KBM-7 (cell line): Measurements from ENCODE around the gene TMEM169.

ENCODE experiments used
- DNase-seq: peaks from one replicate; pipeline ENCODE4 v3.0.0-alpha.2; 2015
- in situ Hi-C: fragments of 300-500 bp; cut with MboI; formaldehyde crosslinking; loops from 2 replicates; pipeline ENCODE4 v1.14.3; 2020; ENCODE audit warnings: low sequenced_read_pairs, low pct_unique_long_range_greater_than_20kb, mixed read lengths

Gene TMEM169

DNA sequence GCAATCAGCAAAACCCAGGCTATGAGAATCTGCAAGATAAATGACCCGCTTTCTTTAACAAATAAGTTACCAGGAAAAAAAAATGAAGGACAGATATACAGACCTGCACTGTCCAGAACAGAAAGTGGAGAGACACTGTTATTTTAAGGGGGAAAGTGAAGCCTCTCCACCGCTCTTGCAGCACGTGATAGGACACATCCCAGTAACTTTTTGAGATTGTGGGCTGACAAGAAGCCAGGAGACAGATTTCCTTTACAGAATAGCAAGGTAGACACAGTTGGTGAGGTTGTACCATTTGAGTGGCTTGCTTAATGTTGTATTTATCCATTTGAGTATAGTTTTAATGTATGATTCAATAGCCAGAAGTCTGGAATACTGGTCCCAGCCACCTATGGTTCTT is 13.0 kb downstream of the TMEM169 start:
- no peak for DNase-seq
- in situ Hi-C loops: no loop called here

DNA sequence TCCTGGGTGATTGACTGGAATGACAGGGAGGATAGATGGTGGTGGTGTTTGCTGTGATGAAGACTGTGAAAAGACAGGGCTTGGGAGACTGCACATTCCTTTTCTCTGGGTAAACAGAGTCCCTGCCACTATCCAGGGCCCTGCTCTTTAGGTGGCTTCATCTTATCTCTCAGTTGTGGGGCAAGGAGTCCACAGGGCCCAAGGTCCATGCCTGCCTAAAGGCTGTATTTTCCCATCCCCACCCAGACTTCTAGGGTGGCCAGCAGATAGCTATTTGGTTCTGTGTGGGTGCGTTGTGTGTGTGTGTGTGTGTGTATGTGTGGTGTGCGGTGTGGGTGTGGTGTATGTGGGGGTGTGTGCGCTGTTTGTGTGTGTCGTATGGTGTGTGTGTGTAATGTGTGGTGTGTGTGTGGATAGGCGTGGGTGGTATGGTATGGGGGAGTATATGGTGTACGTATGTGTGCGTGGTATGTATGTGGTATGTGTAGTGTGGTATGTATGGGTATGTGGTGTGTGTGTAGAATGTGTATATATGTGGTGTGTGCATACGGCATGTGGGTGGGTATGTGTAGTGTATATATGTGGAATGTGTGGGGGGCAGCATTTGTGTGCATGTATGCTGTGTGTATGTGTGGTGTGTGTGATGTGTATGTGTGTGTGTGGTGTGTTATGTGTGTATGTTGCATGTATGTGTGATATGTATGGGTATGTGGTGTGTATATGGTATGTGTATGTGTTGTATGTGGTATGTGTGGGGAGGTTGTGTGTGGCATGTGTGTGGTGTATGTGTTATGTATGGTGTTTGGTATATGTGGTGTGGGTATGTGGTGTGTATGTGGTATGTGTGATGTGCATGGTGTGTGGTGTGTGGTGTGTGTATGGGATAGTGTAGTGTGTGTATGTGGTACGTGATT is 17.0 kb downstream of the TMEM169 start:
- no peak for DNase-seq
- in situ Hi-C loops: no loop called here

DNA sequence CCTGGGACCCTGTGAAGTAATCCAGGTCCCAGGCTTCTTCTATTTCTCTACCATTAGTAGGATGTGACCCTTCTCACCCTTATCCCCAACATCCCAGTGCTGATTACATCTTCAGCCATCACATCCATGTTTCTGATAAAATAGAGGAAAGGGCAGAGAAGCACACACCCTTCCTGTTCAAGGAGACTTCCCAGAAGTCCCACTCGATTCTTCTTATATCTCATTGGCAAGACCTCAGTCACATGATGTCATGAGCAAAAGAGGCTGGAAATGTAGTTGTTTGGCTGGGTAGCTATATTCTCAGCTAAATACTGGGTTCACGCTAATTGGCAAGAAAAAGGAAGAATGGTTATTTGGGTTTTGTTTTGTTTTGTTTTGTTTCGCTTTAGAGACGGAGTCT is 19.4 kb downstream of the TMEM169 start:
- in situ Hi-C loops: no loop called here

DNA sequence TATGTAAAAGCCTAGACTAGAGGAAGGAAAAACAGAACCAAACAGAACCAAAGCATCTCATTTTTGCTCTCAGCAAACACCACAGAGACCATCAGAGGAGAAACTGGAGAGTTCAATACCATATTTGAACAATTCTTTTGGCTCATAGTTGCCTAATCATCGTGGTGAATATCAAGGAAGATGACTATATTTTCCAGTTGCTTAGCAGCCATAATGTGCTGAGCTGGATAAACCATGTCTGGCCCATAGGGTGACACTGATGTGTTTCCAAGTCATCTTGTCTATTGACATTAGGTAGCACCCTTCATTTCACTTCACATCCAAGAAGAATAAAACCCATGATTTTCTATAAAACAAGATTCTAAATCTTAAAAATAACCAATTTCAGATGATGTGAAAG is 21.5 kb downstream of the TMEM169 start:
- in situ Hi-C loops: no loop called here

More for the DNA sequence above, 19.4 kb downstream of the TMEM169 start:
- no peak for DNase-seq

DNA sequence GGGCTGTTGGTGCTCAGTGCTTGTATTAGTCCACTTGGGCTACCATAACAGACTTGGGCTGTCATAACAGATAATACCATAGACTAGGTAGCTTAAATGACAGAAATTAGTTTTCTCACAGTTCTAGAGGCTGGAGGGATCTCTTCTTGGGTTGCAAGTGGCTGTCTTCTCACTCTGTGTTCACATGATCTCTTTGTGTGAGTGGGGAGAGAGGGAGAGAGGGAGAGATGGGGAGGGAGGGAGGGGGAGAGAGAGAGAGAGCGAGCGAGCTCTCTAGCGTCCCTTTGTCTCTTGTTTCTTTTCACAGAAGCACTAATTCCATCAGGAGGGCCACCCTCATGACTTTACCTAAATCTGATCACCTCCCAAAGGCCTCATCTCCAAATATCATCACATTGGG is 23.0 kb downstream of the TMEM169 start:
- in situ Hi-C loops: no loop called here
- DNase-seq: no peak

More for the DNA sequence above, 21.5 kb downstream of the TMEM169 start:
- no peak for DNase-seq

DNA sequence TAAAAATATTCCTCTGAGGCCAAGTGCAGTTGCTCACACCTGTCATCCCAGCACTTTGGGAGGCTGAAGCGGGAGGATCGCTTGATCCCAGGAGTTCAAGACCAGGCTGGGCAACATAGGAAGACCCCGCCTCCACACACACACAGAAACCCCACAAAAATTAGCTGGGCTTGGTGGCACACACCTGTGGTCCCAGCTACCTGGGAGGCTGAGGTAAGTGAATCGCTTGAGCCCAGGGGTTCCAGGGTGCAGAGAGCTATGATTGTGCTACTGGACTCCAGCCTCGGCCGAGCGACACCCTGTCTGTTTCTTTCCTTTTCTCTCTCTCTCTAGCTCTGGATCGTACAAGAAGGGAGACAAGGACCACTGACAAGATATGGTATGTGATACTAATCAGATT is 25.6 kb downstream of the TMEM169 start:
- no peak for DNase-seq
- in situ Hi-C loops: no loop called here

DNA sequence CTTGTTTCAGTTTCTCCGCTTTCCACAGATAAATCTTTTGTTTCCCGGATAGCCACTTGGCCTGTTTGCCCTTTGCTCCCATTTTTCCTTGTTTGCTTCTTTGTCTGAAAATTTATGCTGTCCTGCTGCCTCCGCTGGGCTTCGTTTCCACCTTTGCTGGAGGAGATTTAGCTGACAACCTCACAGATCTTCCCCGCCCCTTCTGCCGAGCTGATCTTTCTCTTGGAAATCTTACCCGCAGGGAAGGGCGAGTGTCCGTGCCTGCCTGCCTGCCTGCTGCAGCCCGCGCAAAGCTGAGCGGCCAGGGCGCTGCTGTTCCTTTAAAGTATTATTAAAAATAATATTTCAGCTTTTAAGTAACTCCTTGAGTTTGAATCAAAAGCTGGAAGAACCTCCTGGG is 26.0 kb downstream of the TMEM169 start:
- DNase-seq: no peak
- in situ Hi-C loops: no loop called here

DNA sequence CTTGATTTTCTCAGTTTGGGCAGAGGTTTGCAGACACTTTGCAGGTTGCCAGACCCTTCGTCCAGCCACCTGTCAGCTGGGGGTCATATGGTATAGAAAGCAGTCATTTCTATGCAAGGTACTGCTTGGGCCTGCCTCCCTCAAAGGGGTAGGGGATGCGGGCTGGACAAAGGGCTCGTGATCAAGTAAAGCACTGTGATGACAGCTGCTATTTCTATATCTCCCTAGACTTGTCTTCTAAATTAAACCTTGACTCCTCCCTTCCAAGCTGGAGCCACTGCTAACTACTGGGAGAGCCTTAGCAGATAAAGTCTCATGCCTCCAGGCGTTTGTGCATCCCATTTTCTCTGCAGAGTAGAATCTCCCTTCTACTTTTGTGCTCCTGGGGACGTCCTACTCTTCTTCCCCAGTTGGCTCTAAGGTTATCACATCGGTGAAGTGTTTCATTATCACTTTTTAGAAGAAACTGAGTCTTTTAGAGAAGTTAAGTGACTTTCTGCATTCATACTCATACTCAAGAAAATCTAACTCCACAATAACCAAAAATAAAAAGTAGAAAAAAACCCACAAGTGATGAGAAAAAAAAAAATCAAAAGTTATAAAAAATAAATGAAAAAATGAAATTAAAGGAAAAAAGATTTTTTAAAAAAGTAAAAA is 26.7 kb downstream of the TMEM169 start:
- in situ Hi-C loops: no loop called here
- no peak for DNase-seq

DNA sequence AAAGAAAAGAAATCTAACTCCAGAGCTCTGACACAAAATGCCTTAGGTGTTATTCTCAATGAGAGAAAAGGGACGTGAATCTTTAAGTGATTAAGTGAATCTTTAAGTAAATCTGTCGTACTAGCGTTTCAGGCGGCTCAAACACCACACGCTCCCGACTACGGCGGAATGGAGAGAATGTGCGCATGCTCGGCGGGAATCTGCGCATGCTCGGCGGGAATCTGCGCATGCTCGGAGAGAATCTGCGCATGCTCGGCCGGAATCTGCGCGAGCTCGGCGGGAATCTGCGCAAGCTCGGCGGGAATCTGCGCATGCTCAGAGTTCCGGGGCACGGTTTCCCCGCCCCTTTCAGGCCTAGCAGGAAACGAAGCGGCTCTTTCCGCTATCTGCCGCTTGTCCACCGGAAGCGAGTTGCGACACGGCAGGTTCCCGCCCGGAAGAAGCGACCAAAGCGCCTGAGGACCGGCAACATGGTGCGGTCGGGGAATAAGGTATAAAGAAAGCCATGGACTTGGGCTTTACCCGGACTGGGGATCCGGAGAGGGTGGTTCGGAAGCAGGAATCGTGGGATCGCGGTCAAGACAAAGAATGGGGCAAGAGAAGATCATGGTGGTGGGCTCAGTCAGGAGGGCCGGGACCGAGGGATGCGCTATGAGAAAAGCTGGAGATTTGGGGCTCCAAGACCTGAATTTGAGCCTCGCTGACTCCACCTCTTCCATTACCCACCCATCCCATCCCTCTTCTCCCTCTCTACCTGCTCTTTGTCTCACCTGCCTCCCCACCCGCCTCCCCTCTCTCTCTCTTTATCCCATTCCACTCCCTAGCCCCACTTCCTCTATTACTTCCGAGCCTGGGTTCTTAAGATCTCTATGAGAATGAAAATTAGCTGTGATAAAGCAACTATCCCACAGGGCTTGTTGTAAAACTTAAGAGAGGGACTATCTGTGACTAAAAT is 27.5 kb downstream of the TMEM169 start, which contains the start of gene XRCC5:
Gene XRCC5, plus strand, starts transcription at position 382 of the 955 bp plus-strand sequence. Its CDS starts 89 bp downstream, at position 471.
- in situ Hi-C loops: no loop called here
- peak; percentile 98 for DNase-seq

DNA sequence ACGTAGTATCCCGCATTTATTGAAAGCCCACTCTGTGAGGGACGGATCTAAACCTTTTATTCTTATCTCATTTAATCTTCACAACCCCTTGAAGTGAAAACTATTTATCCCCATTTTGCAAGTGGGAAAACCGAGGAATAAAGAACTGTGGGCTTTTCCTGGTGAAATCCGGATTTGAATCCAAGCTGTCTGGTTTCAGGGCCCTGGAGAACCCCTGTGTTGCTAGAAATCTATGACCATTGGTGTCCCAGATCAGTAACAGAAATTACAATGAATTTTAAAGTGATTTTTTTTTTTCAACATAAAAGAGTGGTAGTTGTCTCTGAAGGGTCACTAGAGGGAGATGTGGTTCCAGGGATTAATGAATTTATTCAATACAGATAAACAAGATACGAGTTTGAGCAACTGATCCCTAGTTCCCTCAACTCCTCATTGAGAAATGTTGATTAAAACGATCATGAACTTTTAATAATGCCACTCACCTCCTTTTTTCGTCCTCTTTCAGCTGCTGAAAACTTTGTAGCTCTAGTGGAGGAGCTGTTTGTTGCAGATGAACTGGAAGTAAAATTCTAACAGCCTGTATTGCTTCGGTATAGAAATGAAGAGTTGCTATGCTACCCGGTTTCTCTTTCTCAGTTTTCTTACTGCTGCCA is 28.4 kb downstream of the TMEM169 start:
- in situ Hi-C loops: no loop called here
- DNase-seq: peak; percentile 62

DNA sequence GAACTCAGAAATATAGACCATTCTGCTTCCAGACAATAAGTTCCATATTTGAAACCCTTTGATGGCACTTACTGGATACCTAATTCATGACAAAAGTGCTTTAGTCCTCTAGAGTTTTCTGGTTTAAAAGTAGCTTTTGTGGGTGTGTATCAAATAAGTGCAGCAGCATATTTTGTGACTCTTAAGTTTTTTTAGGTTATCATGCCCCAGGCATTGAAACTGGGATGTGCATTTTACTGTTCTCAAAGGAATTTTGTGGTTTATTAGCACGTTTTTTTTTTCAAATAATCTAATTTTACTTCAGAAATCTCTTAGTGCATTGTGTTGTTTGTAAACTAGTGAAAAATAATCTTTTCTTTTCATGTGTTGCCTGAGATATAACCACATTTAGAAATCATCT is 28.9 kb downstream of the TMEM169 start:
- in situ Hi-C loops: no loop called here
- DNase-seq: no peak

DNA sequence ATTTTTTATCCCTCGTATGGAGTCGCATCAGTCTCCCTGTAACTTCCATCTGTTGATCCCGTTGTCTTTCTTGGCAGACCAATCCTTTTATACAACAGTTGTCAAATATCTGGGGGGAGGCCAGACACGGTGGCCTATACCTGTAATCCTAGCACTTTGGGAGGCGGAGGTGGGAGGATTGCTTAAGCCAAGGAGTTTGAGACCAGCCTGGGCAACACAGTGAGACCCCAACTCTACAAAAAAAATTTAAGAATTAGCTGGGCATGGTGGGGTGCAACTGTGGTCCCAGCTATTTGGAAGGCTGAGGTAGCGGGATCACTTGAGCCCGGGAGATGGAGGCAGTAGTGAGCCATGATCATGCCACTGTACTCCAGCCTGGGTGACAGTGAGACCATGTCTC is 29.4 kb downstream of the TMEM169 start:
- in situ Hi-C loops: no loop called here

DNA sequence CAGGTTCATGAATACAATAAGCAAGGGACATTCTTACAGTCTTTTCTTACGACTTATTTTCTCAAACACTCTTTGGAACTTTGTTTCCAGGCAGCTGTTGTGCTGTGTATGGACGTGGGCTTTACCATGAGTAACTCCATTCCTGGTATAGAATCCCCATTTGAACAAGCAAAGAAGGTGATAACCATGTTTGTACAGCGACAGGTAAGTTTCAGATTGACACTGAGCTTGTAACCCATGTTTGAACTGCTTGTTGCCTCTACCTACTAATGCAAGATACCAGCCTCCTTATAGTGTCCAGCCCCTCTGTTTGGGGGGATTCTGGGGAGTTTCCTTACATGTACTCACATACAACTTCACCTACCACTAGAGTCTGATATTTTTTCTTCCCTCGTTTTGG is 31.2 kb downstream of the TMEM169 start:
- in situ Hi-C loops: no loop called here
- no peak for DNase-seq

More for the DNA sequence above, 29.4 kb downstream of the TMEM169 start:
- no peak for DNase-seq

DNA sequence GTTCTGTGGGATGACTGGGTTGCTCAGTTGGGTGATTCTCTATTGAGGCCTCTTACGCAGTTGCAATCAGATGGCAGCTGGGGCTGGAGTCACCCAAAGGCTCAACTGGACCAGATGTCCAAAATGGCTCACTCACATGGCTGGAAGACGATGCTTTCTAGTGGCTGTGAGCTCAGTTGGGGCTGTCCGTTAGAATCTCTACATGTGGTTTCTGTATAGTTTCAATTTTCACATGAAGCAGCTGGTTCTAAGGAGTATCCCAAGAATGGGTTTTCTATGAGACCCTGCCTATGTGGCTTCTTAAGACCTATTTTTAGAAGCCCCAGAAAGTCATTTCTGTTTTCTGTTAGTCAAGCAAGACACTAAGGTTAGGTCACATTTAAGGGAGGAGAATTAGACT is 31.9 kb downstream of the TMEM169 start:
- DNase-seq: no peak
- in situ Hi-C loops: no loop called here

DNA sequence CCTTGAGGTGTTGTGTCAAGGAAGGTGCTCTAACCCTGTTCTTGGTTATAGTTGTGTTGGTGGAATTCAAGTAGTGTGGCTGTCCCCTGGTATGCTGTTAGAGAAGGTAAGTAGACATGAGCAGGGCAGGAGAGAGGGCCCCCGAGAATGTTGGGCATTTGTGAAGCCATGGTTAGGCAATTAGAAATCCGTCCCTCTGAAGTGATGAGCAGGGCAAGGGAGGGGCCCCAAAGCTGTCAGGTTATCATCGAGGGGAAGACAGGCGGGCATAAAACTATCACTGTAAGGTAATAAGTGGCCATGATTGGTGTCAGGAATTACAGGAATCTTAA is 32.6 kb downstream of the TMEM169 start:
- in situ Hi-C loops: no loop called here
- DNase-seq: no peak

DNA sequence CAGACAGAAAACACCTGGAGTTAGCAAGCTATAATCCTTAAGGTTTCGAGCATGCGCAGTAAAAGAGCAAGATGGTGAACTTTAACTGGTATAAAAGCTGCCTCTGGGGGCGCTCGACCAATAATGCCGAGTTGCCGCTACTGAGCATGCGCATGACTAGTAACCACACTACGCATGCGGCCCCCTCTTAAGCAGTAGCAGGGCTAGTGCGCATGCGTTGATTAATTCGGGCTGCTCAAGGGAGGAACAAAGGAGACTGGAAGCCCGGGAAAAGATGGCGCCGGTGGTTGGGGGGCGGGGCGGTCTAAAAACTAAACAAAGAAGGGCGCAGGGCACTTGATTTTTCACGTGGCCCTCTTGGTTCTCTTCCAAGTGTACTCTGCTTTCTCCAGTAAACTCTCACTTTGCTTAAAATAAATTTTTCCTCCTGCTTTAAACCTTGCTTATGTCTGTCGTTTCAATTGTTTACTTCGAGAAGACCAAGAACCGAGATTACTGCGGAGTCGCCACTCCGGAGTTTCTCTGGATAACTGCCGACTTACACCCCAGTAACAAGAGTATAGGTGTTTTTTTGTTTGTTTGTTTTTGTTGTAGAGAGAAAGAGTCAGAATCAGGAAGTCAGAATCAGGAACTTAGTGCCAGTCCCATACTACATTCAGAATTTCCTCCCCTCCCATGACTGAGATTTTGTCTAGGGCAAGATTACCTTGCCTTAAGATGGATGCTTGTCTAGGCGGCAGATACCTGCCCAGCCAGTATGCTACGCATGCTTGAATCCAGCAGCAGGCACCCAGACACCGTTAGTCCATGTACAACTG is 33.2 kb downstream of the TMEM169 start:
- DNase-seq: peak; percentile 98
- in situ Hi-C loops: no loop called here

DNA sequence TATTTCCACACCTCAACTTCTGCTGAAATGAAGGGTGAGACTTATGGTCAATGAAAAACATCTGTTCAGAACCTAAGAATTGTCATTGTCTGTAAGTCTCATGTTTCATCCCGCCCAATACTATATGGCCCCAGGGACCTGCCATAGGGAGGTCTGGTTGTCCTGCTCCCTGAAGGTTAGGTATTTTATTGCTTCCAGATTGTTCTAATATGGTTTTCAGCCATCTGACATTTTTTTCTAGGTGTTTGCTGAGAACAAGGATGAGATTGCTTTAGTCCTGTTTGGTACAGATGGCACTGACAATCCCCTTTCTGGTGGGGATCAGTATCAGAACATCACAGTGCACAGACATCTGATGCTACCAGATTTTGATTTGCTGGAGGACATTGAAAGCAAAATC is 34.7 kb downstream of the TMEM169 start:
- in situ Hi-C loops: no loop called here
- DNase-seq: no peak
